Measurements from ENCODE around the gene OTOP3.

Gene OTOP3

DNA sequence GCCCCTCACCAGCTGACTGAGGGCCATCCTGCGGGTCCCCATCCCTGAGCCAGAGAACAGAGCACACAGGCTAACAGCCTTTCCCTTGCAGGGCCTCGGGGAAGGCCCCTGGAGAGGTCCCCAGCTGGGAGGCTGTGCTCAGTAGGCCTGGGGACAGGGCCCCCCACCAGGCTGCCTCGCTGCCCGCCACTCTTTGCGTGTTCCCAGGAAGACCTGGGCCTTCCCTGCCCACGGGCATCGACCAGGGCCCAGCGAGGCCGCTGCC, 36.1 kb downstream of the OTOP3 start:
- H3K4me1 ChIP-seq (ENCODE audit: low read depth, poor library complexity, severe bottlenecking) = peaks cover 3% of the 10 kb centered on the region
- no peaks in the 10 kb centered on the region for H4K20me1 ChIP-seq (ENCODE audit: insufficient read depth)
- H3K4me2 ChIP-seq = no peak overlapping the region
- H3K9ac ChIP-seq = no peak overlapping the region
- H2AFZ ChIP-seq (ENCODE audit: low read depth) = peak overlapping the region; percentile 60; the same call in 1 of the 2 replicates
- peaks cover 31% of the 10 kb centered on the region for H3K27me3 ChIP-seq (ENCODE audit: insufficient read depth, low read depth)
- H3K4me3 ChIP-seq (IDR thresholded peaks at IDR 0.05; ENCODE audit: insufficient read depth, low read depth, low read length) = no peak overlapping the region
- TF ChIP-seq, protein P1, sequence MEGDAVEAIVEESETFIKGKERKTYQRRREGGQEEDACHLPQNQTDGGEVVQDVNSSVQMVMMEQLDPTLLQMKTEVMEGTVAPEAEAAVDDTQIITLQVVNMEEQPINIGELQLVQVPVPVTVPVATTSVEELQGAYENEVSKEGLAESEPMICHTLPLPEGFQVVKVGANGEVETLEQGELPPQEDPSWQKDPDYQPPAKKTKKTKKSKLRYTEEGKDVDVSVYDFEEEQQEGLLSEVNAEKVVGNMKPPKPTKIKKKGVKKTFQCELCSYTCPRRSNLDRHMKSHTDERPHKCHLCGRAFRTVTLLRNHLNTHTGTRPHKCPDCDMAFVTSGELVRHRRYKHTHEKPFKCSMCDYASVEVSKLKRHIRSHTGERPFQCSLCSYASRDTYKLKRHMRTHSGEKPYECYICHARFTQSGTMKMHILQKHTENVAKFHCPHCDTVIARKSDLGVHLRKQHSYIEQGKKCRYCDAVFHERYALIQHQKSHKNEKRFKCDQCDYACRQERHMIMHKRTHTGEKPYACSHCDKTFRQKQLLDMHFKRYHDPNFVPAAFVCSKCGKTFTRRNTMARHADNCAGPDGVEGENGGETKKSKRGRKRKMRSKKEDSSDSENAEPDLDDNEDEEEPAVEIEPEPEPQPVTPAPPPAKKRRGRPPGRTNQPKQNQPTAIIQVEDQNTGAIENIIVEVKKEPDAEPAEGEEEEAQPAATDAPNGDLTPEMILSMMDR (conservative IDR thresholded peaks at IDR 0.05; ENCODE audit: low read depth, low read length) = no peak
- no peaks in the 10 kb centered on the region for H3K79me2 ChIP-seq (ENCODE audit: insufficient read depth, low read depth)
- H3K36me3 ChIP-seq (ENCODE audit: insufficient read depth) = no peaks in the 10 kb centered on the region
- no peak overlapping the region for H3K27ac ChIP-seq

DNA sequence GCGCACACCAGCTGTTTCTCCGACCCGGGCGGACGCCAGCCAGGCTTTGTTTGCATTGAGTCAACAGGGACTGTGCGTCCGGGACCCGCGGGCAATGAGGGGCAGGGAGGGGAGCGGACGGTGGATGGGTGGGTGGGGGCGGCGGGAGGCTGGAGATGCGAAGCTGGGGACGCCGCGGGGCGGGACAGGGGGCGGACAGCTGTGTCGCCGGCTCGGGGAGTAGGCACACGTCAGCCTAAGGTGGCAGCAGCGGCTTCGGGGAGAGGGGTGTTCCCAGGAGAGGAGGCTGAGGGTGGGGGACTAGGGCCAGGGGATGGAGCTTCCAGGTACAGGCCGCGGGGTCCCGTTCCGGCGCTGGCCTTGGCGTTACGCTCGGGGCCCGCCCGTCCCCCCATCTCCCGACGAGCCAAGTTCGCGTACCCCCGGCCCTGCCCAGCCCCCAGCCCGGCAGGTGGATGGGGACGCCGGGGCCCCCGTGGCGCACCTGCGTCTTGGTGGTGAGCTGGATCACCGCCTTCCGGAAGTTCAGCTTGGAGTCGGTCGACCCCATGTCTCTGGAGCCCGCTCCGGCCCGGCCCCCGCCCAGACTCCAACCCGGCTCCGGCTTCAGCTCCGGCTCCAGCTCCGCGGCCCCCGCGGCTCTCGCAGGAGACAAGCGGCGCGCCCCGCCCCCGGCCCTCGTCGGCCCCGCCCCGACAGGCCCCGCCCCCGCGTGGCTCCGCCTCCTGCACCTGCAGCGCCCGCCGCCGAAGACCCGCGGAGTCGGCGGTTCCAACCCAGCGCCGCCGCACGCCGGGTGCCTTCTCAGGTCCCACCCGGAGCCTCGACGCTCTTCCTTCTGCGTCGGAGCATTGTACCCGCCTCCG, 36.6 kb downstream of the OTOP3 start, which contains the start of gene HID1:
Gene HID1, minus strand, starts transcription at position 653 of the 866 bp plus-strand sequence. Its CDS starts 103 bp downstream, at position 550.
- no peaks in the 10 kb centered on the region for H3K79me2 ChIP-seq (ENCODE audit: insufficient read depth, low read depth)
- H3K36me3 ChIP-seq (ENCODE audit: insufficient read depth) = no peaks in the 10 kb centered on the region
- H3K4me3 ChIP-seq (IDR thresholded peaks at IDR 0.05; ENCODE audit: insufficient read depth, low read depth, low read length) = no peak within 1 kb of the TSS
- H4K20me1 ChIP-seq (ENCODE audit: insufficient read depth) = no peaks in the 10 kb centered on the region
- H3K27ac ChIP-seq = no peak within 1 kb of the TSS
- H3K4me1 ChIP-seq (ENCODE audit: low read depth, poor library complexity, severe bottlenecking) = peaks cover 3% of the 10 kb centered on the region
- peaks cover 32% of the 10 kb centered on the region for H3K27me3 ChIP-seq (ENCODE audit: insufficient read depth, low read depth)
- H2AFZ ChIP-seq (ENCODE audit: low read depth) = peak within 1 kb of the TSS; percentile 60
- peak within 1 kb of the TSS; percentile 22; the same call in 1 of the 2 replicates for H3K9ac ChIP-seq
- H3K4me2 ChIP-seq = peak within 1 kb of the TSS; percentile 63
- TF ChIP-seq, protein P1 (conservative IDR thresholded peaks at IDR 0.05; ENCODE audit: low read depth, low read length) = no peak

DNA sequence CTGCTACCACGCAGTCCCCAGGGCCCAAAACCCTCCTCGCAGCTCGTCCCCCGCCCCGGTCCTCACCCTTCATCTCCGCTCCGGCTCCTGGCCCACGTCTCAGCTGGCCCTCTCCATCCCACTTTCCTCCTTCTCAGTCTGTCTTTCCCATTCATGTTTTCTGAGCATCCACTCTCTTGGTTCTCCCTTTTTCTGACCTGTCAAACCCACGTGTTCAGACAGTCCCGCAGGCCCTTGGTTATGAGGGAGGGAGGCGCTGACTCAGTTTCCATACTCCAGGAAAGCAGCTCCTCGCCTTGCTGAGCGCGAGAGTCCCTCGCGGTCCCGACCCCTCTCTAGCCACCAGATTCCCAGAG, 37.3 kb downstream of the OTOP3 start:
- H3K4me1 ChIP-seq (ENCODE audit: low read depth, poor library complexity, severe bottlenecking) = peaks cover 3% of the 10 kb centered on the region
- H3K4me2 ChIP-seq = peak overlapping the region; percentile 63
- H2AFZ ChIP-seq (ENCODE audit: low read depth) = peak overlapping the region; percentile 60
- H3K27me3 ChIP-seq (ENCODE audit: insufficient read depth, low read depth) = peaks cover 32% of the 10 kb centered on the region
- H3K27ac ChIP-seq = no peak overlapping the region
- H3K36me3 ChIP-seq (ENCODE audit: insufficient read depth) = no peaks in the 10 kb centered on the region
- TF ChIP-seq, protein P1 (conservative IDR thresholded peaks at IDR 0.05; ENCODE audit: low read depth, low read length) = no peak
- no peaks in the 10 kb centered on the region for H3K79me2 ChIP-seq (ENCODE audit: insufficient read depth, low read depth)
- no peaks in the 10 kb centered on the region for H4K20me1 ChIP-seq (ENCODE audit: insufficient read depth)
- H3K9ac ChIP-seq = no peak overlapping the region
- H3K4me3 ChIP-seq (IDR thresholded peaks at IDR 0.05; ENCODE audit: insufficient read depth, low read depth, low read length) = no peak overlapping the region

DNA sequence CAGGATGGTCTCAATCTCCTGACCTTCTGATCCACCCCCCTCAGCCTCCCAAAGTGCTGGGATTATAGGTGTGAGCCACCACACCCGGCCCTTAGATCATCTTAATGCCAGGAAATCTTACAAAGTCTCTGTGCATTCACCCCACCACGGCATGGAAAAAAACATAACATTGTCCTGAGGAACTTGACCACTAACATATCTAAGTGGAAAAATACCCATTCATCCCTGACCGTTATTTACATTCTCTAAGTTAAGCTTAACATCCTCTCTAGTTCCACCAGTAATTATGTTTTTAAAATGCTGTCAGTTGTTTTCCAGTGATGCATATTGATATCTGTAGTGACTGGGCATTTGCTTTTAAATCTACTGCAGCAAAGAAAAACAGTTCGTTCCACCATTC, 40.2 kb downstream of the OTOP3 start:
- TF ChIP-seq, protein P1 (conservative IDR thresholded peaks at IDR 0.05; ENCODE audit: low read depth, low read length) = no peak
- Histone ChIP-seq H4K20me1 (ENCODE audit: insufficient read depth) (no peaks in the 10 kb centered on the region), H3K4me2 (no peak overlapping the region), H3K79me2 (ENCODE audit: insufficient read depth, low read depth) (no peaks in the 10 kb centered on the region), H3K9ac (no peak overlapping the region), H3K27ac (no peak overlapping the region), H3K4me3 (IDR thresholded peaks at IDR 0.05; ENCODE audit: insufficient read depth, low read depth, low read length) (no peak overlapping the region), H3K4me1 (ENCODE audit: low read depth, poor library complexity, severe bottlenecking) (peaks cover 8% of the 10 kb centered on the region), H3K36me3 (ENCODE audit: insufficient read depth) (no peaks in the 10 kb centered on the region), H3K27me3 (ENCODE audit: insufficient read depth, low read depth) (peaks cover 32% of the 10 kb centered on the region), H2AFZ (ENCODE audit: low read depth) (no peak overlapping the region)
